ENCODE results near the gene TRMU. TPM values are rescaled to one million over a fixed set of nuclear protein-coding genes. Genes with fewer than 3 reads are reported as not detected.

TRMU gene
- total and polyA plus RNA-seq, 8 donors = 15.0 to 58.0 (median 23.4) TPM

DNA sequence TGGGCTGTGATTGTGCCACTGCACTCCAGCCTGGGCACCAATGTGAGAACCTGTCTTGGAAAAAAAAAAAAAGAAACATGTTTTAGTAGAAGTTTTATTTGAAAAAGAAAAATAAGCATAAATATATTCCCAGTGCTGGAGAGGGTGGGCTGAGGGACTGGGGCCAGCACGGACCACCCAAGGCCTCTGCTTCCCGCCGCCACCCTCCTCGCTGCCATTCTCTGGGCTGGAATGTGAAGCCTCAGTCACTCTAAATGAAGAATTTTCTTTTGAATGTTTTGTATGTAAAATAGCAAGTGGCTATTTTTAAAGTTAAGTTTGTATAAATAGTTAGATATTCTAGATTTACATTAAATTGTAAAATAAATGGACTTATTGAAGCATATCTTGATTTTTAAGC lies 5.1 kb upstream of the TRMU start:
- intact Hi-C loops (cut with DNase I) = loop anchor here in 1 of 3 donors (10.0 kb wide), 1 partner anchor 316 kb away; no protein-coding TSS in a partner anchor
- H3K27ac ChIP-seq = no peak overlapping the region
- H3K4me3 ChIP-seq = no peak overlapping the region
- ATAC-seq = no peak
- no peaks in the 10 kb centered on the region for H3K4me1 ChIP-seq
- no peak for FAIRE-seq
- TF ChIP-seq, protein P1, sequence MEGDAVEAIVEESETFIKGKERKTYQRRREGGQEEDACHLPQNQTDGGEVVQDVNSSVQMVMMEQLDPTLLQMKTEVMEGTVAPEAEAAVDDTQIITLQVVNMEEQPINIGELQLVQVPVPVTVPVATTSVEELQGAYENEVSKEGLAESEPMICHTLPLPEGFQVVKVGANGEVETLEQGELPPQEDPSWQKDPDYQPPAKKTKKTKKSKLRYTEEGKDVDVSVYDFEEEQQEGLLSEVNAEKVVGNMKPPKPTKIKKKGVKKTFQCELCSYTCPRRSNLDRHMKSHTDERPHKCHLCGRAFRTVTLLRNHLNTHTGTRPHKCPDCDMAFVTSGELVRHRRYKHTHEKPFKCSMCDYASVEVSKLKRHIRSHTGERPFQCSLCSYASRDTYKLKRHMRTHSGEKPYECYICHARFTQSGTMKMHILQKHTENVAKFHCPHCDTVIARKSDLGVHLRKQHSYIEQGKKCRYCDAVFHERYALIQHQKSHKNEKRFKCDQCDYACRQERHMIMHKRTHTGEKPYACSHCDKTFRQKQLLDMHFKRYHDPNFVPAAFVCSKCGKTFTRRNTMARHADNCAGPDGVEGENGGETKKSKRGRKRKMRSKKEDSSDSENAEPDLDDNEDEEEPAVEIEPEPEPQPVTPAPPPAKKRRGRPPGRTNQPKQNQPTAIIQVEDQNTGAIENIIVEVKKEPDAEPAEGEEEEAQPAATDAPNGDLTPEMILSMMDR (IDR thresholded peaks at IDR 0.05) = no peak
- no peaks in the 10 kb centered on the region for H3K9me3 ChIP-seq
- no peaks in the 10 kb centered on the region for H3K36me3 ChIP-seq
- 98 to 99% methylated on average over 4 of the region's 4 CpGs for WGBS, 2 donors
- no peaks in the 10 kb centered on the region for H3K27me3 ChIP-seq
- peak in 1 of 6 donors; percentile 7 for DNase-seq

DNA sequence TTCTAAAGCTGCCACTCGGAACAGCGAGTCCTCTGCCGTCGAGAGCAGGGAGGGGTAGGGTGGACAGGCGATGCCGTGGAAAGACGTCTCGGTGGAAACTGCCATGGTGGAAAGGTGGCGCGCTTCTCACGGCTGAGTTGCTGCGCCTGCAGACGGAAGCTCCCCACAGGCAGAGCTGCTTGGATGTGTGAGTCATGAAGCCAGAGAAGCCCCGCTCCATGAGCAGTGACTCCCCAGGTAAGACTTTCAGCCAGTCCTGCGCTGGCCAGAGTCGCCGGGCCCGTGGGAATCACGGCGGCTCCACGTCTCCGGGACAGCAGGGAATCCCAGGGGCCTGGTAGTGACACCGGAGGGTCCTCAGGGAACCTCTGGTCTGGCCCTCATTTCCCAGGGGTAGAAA lies 4.0 kb upstream of the TRMU start:
- DNase-seq = peak in 2 of 6 donors; percentile 15 to 45
- no peak for ATAC-seq
- H3K4me1 ChIP-seq = no peaks in the 10 kb centered on the region
- TF ChIP-seq, protein P1 (IDR thresholded peaks at IDR 0.05) = no peak
- no peaks in the 10 kb centered on the region for H3K27me3 ChIP-seq
- WGBS, 2 donors = 95% methylated on average over 23 of the region's 23 CpGs
- H3K27ac ChIP-seq = no peak overlapping the region
- no peak overlapping the region for H3K4me3 ChIP-seq
- no peaks in the 10 kb centered on the region for H3K9me3 ChIP-seq
- H3K36me3 ChIP-seq = no peaks in the 10 kb centered on the region
- no peak for FAIRE-seq
- intact Hi-C loops (cut with DNase I) = loop anchor here in 1 of 3 donors (10.0 kb wide), 1 partner anchor 317 kb away; no protein-coding TSS in a partner anchor

DNA sequence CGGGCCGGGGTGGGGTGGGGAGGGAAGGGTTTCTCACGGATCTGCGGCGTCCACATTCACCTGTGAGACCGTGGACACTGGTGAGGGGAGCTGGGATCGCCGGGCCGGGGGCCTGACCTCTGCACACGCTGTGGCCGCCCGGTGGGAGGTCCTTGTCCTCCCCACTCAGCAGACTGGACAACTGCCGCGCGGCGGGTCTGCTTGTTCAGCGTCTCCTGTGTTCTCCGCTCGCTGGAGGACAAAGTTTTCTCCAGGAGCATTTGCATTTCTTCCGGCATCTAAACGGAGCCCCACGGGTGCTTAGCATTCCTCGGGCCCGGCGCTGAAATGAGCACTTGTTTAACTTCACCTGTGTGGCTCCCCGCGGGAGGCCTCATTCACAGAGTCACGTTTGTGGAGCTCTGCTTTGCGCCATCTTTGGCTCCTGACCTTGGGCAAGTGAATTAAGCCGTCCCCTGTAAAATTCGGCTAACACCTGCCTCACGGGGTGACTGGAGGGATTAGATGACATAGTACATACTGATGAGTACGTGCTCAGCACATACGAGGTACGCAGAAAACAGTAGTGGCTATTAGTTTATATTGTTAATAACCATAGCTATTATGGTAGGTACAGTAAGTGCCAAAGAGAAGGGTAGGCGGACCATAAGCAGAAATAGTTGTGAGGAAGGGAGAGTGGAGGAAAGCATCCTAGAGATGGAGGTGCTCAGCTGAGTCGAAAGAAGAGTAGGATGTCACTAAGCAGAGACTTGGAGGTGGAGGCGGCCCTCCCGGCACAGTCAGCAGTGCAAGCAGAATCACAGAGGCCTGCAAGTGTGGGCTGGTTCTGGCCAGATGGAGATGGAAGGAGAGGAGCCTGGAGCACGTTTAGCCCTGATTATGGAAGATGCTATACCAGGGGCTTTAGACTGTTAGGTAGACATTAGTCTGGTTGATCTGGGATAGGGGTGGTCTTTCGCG lies 885 bp downstream of the TRMU start:
- intact Hi-C loops (cut with DNase I) = loop anchor here in 1 of 3 donors (10.0 kb wide), 1 partner anchor 322 kb away; no protein-coding TSS in a partner anchor
- no peaks in the 10 kb centered on the region for H3K9me3 ChIP-seq
- H3K27me3 ChIP-seq = no peaks in the 10 kb centered on the region
- peak in 3 of 6 donors; percentile 48 to 76 (median 56) for DNase-seq
- H3K36me3 ChIP-seq = peaks cover 3 to 22% (median 19%) of the 10 kb centered on the region in 3 donors
- 4 to 5% methylated on average over 42 of the region's 42 CpGs for WGBS, 2 donors
- peak overlapping the region; percentile 53 to 96 (median 86) for H3K4me3 ChIP-seq
- TF ChIP-seq, protein P1 (IDR thresholded peaks at IDR 0.05) = no peak
- FAIRE-seq = no peak
- peak overlapping the region; percentile 75 to 91 (median 87) for H3K27ac ChIP-seq
- H3K4me1 ChIP-seq = peaks cover 0 to 11% (median 5%) of the 10 kb centered on the region in 3 donors
- ATAC-seq = peak; percentile 32 to 63 (median 60)

DNA sequence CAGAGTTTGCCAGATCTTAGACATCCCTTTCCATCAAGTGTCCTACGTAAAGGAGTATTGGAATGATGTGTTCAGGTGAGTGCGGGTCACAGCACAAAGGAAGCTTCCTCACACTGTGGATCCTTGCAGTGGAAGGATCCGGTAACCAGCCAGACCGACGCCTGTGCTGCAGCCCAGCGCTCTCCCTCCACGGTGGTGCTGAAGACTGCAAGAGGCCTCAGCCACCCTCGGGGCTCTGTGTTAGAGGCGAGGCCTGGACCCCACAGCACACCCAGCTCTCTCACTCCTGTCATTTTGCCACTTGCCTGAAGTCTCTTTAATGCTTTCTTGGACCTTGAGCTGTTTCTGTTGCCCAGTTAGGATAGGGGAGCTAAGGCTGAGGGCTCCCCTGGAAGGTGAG lies 2.4 kb downstream of the TRMU start:
- WGBS, 2 donors = 45 to 75% methylated on average over 9 of the region's 9 CpGs
- no peak for ATAC-seq
- intact Hi-C loops (cut with DNase I) = loop anchor here in 1 of 3 donors (10.0 kb wide), 1 partner anchor 323 kb away; no protein-coding TSS in a partner anchor

More for the DNA sequence above, 2.4 kb downstream of the TRMU start:
- Histone ChIP-seq H3K27me3 (no peaks in the 10 kb centered on the region), H3K4me3 (no peak overlapping the region), H3K9me3 (no peaks in the 10 kb centered on the region), H3K27ac (no peak overlapping the region), H3K4me1 (peaks cover 0 to 11% (median 5%) of the 10 kb centered on the region in 3 donors), H3K36me3 (peaks cover 3 to 22% (median 19%) of the 10 kb centered on the region in 3 donors)
- TF ChIP-seq, protein P1 (IDR thresholded peaks at IDR 0.05) = no peak
- FAIRE-seq (no peak), DNase-seq (peak in 2 of 6 donors; percentile 20 to 38)

Data from pancreas (tissue), 10 donors.